Measurements from ENCODE around the gene SCN8A.

SCN8A gene

DNA sequence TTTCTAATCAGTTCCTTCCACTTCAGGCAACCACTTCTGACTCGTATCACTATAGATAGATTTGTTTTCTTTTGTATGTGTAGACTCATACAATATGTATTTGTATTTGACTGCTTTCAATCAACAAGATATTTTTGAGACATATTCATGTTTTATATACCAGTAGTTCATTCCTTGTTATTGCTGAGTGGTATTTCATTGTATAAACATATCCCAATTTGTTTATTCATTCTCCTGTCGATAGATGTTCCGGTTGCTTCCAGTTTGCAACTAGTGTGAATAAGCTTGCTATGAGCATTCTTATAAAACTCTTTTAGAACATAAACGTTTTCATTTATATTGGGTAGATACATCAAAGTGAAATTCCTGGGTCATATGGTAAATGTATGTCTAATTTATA lies 138.3 kb downstream of the SCN8A start:
- H3K4me3 ChIP-seq (ENCODE audit: low read length): no peak overlapping the region
- no peaks in the 10 kb centered on the region for H3K9me2 ChIP-seq (replicated peaks; ENCODE audit: insufficient read depth, low read length)
- TF ChIP-seq EZH2 (optimal IDR thresholded peaks at IDR 0.05; ENCODE audit: low read depth, low read length): no peak
- TF ChIP-seq, protein P1, sequence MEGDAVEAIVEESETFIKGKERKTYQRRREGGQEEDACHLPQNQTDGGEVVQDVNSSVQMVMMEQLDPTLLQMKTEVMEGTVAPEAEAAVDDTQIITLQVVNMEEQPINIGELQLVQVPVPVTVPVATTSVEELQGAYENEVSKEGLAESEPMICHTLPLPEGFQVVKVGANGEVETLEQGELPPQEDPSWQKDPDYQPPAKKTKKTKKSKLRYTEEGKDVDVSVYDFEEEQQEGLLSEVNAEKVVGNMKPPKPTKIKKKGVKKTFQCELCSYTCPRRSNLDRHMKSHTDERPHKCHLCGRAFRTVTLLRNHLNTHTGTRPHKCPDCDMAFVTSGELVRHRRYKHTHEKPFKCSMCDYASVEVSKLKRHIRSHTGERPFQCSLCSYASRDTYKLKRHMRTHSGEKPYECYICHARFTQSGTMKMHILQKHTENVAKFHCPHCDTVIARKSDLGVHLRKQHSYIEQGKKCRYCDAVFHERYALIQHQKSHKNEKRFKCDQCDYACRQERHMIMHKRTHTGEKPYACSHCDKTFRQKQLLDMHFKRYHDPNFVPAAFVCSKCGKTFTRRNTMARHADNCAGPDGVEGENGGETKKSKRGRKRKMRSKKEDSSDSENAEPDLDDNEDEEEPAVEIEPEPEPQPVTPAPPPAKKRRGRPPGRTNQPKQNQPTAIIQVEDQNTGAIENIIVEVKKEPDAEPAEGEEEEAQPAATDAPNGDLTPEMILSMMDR (IDR thresholded peaks at IDR 0.05; ENCODE audit: low read length): no peak
- no peak for TF ChIP-seq EZH2phosphoT487 (IDR thresholded peaks at IDR 0.05; ENCODE audit: low read length)
- no peaks in the 10 kb centered on the region for H3K4me1 ChIP-seq (ENCODE audit: low read length)
- no peaks in the 10 kb centered on the region for H4K20me1 ChIP-seq (ENCODE audit: insufficient read depth, low read length)
- no peak overlapping the region for H3K9ac ChIP-seq (ENCODE audit: low read length)
- no peaks in the 10 kb centered on the region for H3F3A ChIP-seq (ENCODE audit: insufficient read depth, low read length)
- H3K27ac ChIP-seq (ENCODE audit: low read length): no peak overlapping the region
- H3K9me3 ChIP-seq (replicated peaks; ENCODE audit: insufficient read depth, low read length): no peaks in the 10 kb centered on the region
- H3K4me2 ChIP-seq (ENCODE audit: low read depth, low read length): no peak overlapping the region
- DNase-seq: no peak
- H3K27me3 ChIP-seq (replicated peaks; ENCODE audit: insufficient read depth, low read length): no peaks in the 10 kb centered on the region
- H2AFZ ChIP-seq (ENCODE audit: low read length): no peak overlapping the region
- no peaks in the 10 kb centered on the region for H3K36me3 ChIP-seq (replicated peaks; ENCODE audit: insufficient read depth, low read length)
- H3K79me2 ChIP-seq (ENCODE audit: low read length): no peaks in the 10 kb centered on the region

DNA sequence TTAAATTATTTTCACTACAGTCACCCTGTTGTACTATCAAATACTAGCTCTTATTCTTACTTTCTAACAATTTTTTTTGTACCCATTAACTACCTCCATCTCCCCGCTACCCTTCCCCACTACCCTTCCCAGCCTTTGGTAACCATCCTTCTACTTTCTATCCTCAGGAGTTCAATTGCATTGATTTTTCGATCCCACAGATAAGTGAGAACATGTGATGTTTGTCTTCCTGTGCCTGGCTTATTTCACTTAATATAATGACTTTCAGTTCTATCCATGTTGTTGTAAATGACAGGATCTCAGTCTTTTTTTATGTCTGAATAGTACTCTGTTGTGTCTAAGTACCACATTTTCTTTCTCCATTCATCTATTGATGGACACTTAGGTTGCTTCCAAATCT lies 139.7 kb downstream of the SCN8A start:
- Histone ChIP-seq H3K9me2 (replicated peaks; ENCODE audit: insufficient read depth, low read length) (no peaks in the 10 kb centered on the region), H3K9me3 (replicated peaks; ENCODE audit: insufficient read depth, low read length) (no peaks in the 10 kb centered on the region), H3F3A (ENCODE audit: insufficient read depth, low read length) (no peaks in the 10 kb centered on the region), H3K27me3 (replicated peaks; ENCODE audit: insufficient read depth, low read length) (no peaks in the 10 kb centered on the region), H3K9ac (ENCODE audit: low read length) (no peak overlapping the region), H4K20me1 (ENCODE audit: insufficient read depth, low read length) (no peaks in the 10 kb centered on the region), H3K4me3 (ENCODE audit: low read length) (no peak overlapping the region), H3K27ac (ENCODE audit: low read length) (no peak overlapping the region), H3K79me2 (ENCODE audit: low read length) (no peaks in the 10 kb centered on the region), H2AFZ (ENCODE audit: low read length) (no peak overlapping the region), H3K36me3 (replicated peaks; ENCODE audit: insufficient read depth, low read length) (no peaks in the 10 kb centered on the region), H3K4me1 (ENCODE audit: low read length) (no peaks in the 10 kb centered on the region), H3K4me2 (ENCODE audit: low read depth, low read length) (no peak overlapping the region)
- TF ChIP-seq, protein P1 (IDR thresholded peaks at IDR 0.05; ENCODE audit: low read length): no peak
- TF ChIP-seq EZH2 (optimal IDR thresholded peaks at IDR 0.05; ENCODE audit: low read depth, low read length) (no peak), EZH2phosphoT487 (IDR thresholded peaks at IDR 0.05; ENCODE audit: low read length) (no peak)
- DNase-seq: no peak

DNA sequence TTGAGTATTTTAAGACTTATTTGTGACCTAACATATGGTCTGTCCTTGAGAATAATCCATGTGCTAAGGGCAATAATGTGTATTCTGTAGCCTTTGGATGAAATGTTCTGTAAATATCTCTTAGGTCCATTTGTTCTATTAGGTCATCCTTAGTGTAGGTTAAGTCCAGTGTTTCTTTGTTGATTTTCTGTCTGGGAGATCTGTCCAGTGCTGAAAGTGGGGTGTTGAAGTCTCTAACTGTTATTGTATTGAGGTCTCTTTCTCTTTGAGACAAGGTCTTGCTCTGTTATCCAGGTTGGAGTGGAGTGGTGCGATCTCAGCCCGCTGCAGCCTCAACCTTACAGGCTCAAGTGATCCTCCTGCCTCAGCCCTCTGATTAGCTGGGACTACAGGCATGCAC lies 149.5 kb downstream of the SCN8A start:
- DNase-seq: no peak

More for the DNA sequence above, 149.5 kb downstream of the SCN8A start:
- Histone ChIP-seq H3K4me1 (ENCODE audit: low read length) (no peaks in the 10 kb centered on the region), H3K4me3 (ENCODE audit: low read length) (no peak overlapping the region), H4K20me1 (ENCODE audit: insufficient read depth, low read length) (no peaks in the 10 kb centered on the region), H3K9ac (ENCODE audit: low read length) (no peak overlapping the region), H2AFZ (ENCODE audit: low read length) (no peak overlapping the region), H3F3A (ENCODE audit: insufficient read depth, low read length) (no peaks in the 10 kb centered on the region), H3K27ac (ENCODE audit: low read length) (no peak overlapping the region), H3K27me3 (replicated peaks; ENCODE audit: insufficient read depth, low read length) (no peaks in the 10 kb centered on the region), H3K9me3 (replicated peaks; ENCODE audit: insufficient read depth, low read length) (no peaks in the 10 kb centered on the region), H3K4me2 (ENCODE audit: low read depth, low read length) (no peak overlapping the region), H3K9me2 (replicated peaks; ENCODE audit: insufficient read depth, low read length) (no peaks in the 10 kb centered on the region), H3K36me3 (replicated peaks; ENCODE audit: insufficient read depth, low read length) (no peaks in the 10 kb centered on the region), H3K79me2 (ENCODE audit: low read length) (no peaks in the 10 kb centered on the region)
- TF ChIP-seq, protein P1 (IDR thresholded peaks at IDR 0.05; ENCODE audit: low read length): no peak
- no peak for TF ChIP-seq EZH2phosphoT487 (IDR thresholded peaks at IDR 0.05; ENCODE audit: low read length)
- TF ChIP-seq EZH2 (optimal IDR thresholded peaks at IDR 0.05; ENCODE audit: low read depth, low read length): no peak

Data from MM.1S (cell line).